ENCODE measurements around the gene CMIP. TPM values are rescaled to one million over a fixed set of nuclear protein-coding genes. Genes with fewer than 3 reads are reported as not detected.

CMIP gene
- total RNA-seq, 1 experiment from 2014 or later: 48.2 TPM

GRCh38 chr16:81684242-81684837 lies 239.7 kb downstream of the CMIP start:
- WGBS (ENCODE audit: extremely low coverage, insufficient read length, low lambda C conversion rate): no CpG with 5 or more reads among the region's 13 CpGs
- Histone ChIP-seq H2BK5ac (ENCODE audit: insufficient read length, low read length) (no peak overlapping the region), H3K79me2 (ENCODE audit: insufficient read depth, low read length) (peaks cover 6% of the 10 kb centered on the region; the same call in 1 of the 2 replicates), H3K14ac (ENCODE audit: insufficient read depth, low read length) (no peak overlapping the region; the same call in 1 of the 2 replicates), H3K18ac (ENCODE audit: insufficient read length, low read depth, low read length) (no peak overlapping the region), H3T11ph (ENCODE audit: low read length) (no peak overlapping the region), H2BK12ac (ENCODE audit: insufficient read length, low read depth, low read length) (no peak overlapping the region), H4K20me1 (ENCODE audit: control insufficient read depth, insufficient read depth, insufficient read length) (no peaks in the 10 kb centered on the region), H2AK5ac (ENCODE audit: insufficient read length, low read length) (no peak overlapping the region), H3K23ac (ENCODE audit: insufficient read length, low read depth, low read length) (no peak overlapping the region), H4K91ac (ENCODE audit: insufficient read length, low read depth, low read length) (no peak overlapping the region), H3K4ac (ENCODE audit: low read depth, low read length) (no peak overlapping the region), H2BK20ac (ENCODE audit: low read depth, low read length, poor library complexity, severe bottlenecking) (no peak overlapping the region), H3K27me3 (ENCODE audit: insufficient read depth, low read length) (no peaks in the 10 kb centered on the region), H3K23me2 (ENCODE audit: insufficient read length, low read depth, low read length, poor library complexity, severe bottlenecking) (no peaks in the 10 kb centered on the region), H3K9me3 (ENCODE audit: control insufficient read depth, low read depth, low read length) (no peaks in the 10 kb centered on the region), H3K9ac (ENCODE audit: extremely low read depth, insufficient read length, low read length) (no peak overlapping the region), H3K56ac (ENCODE audit: insufficient read length, low read depth, low read length) (no peak overlapping the region), H2AFZ (ENCODE audit: low read length) (no peak overlapping the region), H3K4me2 (ENCODE audit: insufficient read depth, insufficient read length, low read length) (no peak overlapping the region), H3K4me1 (ENCODE audit: insufficient read depth, low read length) (peaks cover 2% of the 10 kb centered on the region; the same call in 1 of the 2 replicates), H3K27ac (ENCODE audit: insufficient read length, low read depth, low read length) (no peak overlapping the region), H2BK15ac (ENCODE audit: low read depth, low read length) (no peak overlapping the region), H4K5ac (ENCODE audit: insufficient read length, low read depth, low read length) (no peak overlapping the region), H2BK120ac (ENCODE audit: low read depth, low read length, poor library complexity, severe bottlenecking) (no peak overlapping the region), H3K79me1 (ENCODE audit: insufficient read depth, low read depth, low read length, poor library complexity, severe bottlenecking) (peaks cover 4% of the 10 kb centered on the region), H4K8ac (replicated peaks; ENCODE audit: insufficient read length, low read depth, low read length) (no peak overlapping the region)
- no peak for DNase-seq
- H3K27ac Mint-ChIP-seq: peak overlapping the region in 1 of 3 experiments; percentile 72; a peak in 1 of 7 replicates
- no peak overlapping the region for H3K4me3 Mint-ChIP-seq
- no peaks in the 10 kb centered on the region for H3K9me3 Mint-ChIP-seq
- no peak for TF ChIP-seq CTCF (conservative IDR thresholded peaks at IDR 0.05)
- H3K4me1 Mint-ChIP-seq: peaks cover 16 to 20% of the 10 kb centered on the region in 2 experiments
- peaks cover 10 to 25% (median 18%) of the 10 kb centered on the region in 3 experiments; a peak in 6 of 7 replicates for H3K36me3 Mint-ChIP-seq (ENCODE audit: insufficient read depth in 1 of 3, low read depth in 3 of 3)
- H3K27me3 Mint-ChIP-seq (ENCODE audit: low read depth): no peaks in the 10 kb centered on the region

Data from H9 (cell line).